Measurements from ENCODE around the gene HKDC1.
"Not testable (repeated sequence)": the region's sequence is repeated elsewhere in the genome, so short reads cannot be mapped to it uniquely, and the experiment has no call there.

Gene HKDC1

GRCh38 chr10:69287181-69287580 lies 67.0 kb downstream of the HKDC1 start:
- TF ChIP-seq CTCF (IDR thresholded peaks at IDR 0.05; ENCODE audit: low read depth, low read length, missing control alignments) = no peak
- no peak overlapping the region for H3K4me3 ChIP-seq (replicated peaks; ENCODE audit: low read depth, low read length)
- DNase-seq (ENCODE audit: extremely low read depth, low read depth) = no peak

GRCh38 chr10:69290993-69291392 lies 70.9 kb downstream of the HKDC1 start:
- no peak for TF ChIP-seq CTCF (IDR thresholded peaks at IDR 0.05; ENCODE audit: low read depth, low read length, missing control alignments)
- no peak for DNase-seq (ENCODE audit: extremely low read depth, low read depth)
- no peak overlapping the region for H3K4me3 ChIP-seq (replicated peaks; ENCODE audit: low read depth, low read length)

- no peak overlapping the region for H3K4me3 ChIP-seq (replicated peaks; ENCODE audit: low read depth, low read length)
- no peak for TF ChIP-seq CTCF (IDR thresholded peaks at IDR 0.05; ENCODE audit: low read depth, low read length, missing control alignments)
Measured at GRCh38 chr10:69292459-69292858, 72.3 kb downstream of the HKDC1 start.

GRCh38 chr10:69295027-69295636 lies 75.0 kb downstream of the HKDC1 start:
- no peak overlapping the region for H3K4me3 ChIP-seq (replicated peaks; ENCODE audit: low read depth, low read length)
- no peak for DNase-seq (ENCODE audit: extremely low read depth, low read depth)
- no peak for TF ChIP-seq CTCF (IDR thresholded peaks at IDR 0.05; ENCODE audit: low read depth, low read length, missing control alignments)

More at GRCh38 chr10:69292459-69292858, 72.3 kb downstream of the HKDC1 start:
- DNase-seq (ENCODE audit: extremely low read depth, low read depth) = no peak

GRCh38 chr10:69303632-69304051 lies 83.5 kb downstream of the HKDC1 start:
- H3K4me3 ChIP-seq (replicated peaks; ENCODE audit: low read depth, low read length) = no peak overlapping the region
- no peak for TF ChIP-seq CTCF (IDR thresholded peaks at IDR 0.05; ENCODE audit: low read depth, low read length, missing control alignments)
- DNase-seq (ENCODE audit: extremely low read depth, low read depth) = no peak

- DNase-seq (ENCODE audit: extremely low read depth, low read depth) = no peak
- no peak for TF ChIP-seq CTCF (IDR thresholded peaks at IDR 0.05; ENCODE audit: low read depth, low read length, missing control alignments)
- no peak overlapping the region for H3K4me3 ChIP-seq (replicated peaks; ENCODE audit: low read depth, low read length)
Measured at GRCh38 chr10:69306421-69306820, 86.3 kb downstream of the HKDC1 start.

- no peak overlapping the region for H3K4me3 ChIP-seq (replicated peaks; ENCODE audit: low read depth, low read length)
- TF ChIP-seq CTCF (IDR thresholded peaks at IDR 0.05; ENCODE audit: low read depth, low read length, missing control alignments) = no peak
- DNase-seq (ENCODE audit: extremely low read depth, low read depth) = no peak
Measured at GRCh38 chr10:69307434-69307833, 87.3 kb downstream of the HKDC1 start.

GRCh38 chr10:69308304-69308703 lies 88.2 kb downstream of the HKDC1 start:
- H3K4me3 ChIP-seq (replicated peaks; ENCODE audit: low read depth, low read length); DNase-seq (ENCODE audit: extremely low read depth, low read depth): not testable (repeated sequence)

All from HFF-Myc (cell line).